Ovary (tissue), 3 donors: ENCODE results near the gene CELF4.

Experiments
- CTCF ChIP-seq, 3 donors: fragments of 450-650 bp in 2 of 3; fragments of 200-600 bp in 1 of 3; IDR thresholded peaks; one replicate each; pipeline versions ENCODE4 v1.5.1 to v1.8.0; 2016 to 2022; ENCODE audit warnings: antibody characterized with exemption in 3 of 3, mild to moderate bottlenecking in 1 of 3
- EP300 ChIP-seq: sonication (generic); formaldehyde crosslinking; IDR thresholded peaks from one replicate; pipeline ENCODE4 v1.6.1; 2017; ENCODE audit warnings: antibody characterized with exemption
- POLR2A ChIP-seq: fragments of 450-650 bp; IDR thresholded peaks from one replicate; pipeline ENCODE4 v1.6.1; 2017; ENCODE audit warnings: antibody characterized with exemption, mild to moderate bottlenecking, moderate library complexity
- donor health status: DM: no; HTN: no; CAD: no.

GRCh38 chr18:37305066-37305465 is 260.5 kb downstream of the CELF4 start:
- TF ChIP-seq CTCF (IDR thresholded peaks at IDR 0.05) (no peak), POLR2A (no peak), EP300 (no peak)
